Naive thymus-derived CD4-positive, alpha-beta T cell (primary cell): ENCODE measurements around the gene BLCAP. TPM values are rescaled to one million over a fixed set of nuclear protein-coding genes. Genes with fewer than 3 reads are reported as not detected.
A peak's percentile ranks its signal among the peaks of the same experiment; 100 is the strongest.
"Not testable (repeated sequence)": the region's sequence is repeated elsewhere in the genome, so short reads cannot be mapped to it uniquely, and the experiment has no call there.

Experiments
- ATAC-seq: fragments of 150-1000 bp; cut with Tn5 transposase; 2 replicates; pipeline ENCODE4 v1.10.0; 2021; ENCODE audit warnings: mild to moderate bottlenecking, moderate library complexity
- CTCF ChIA-PET: fragments of 350-600 bp; sonication (Branson Sonifier 250); formaldehyde crosslinking; loops from one replicate; lab custom pipeline; 2021; ENCODE audit warnings: antibody characterized with exemption; lab: Charles Lee
- POLR2A ChIA-PET: fragments of 350-600 bp; sonication (Branson Sonifier 250); formaldehyde crosslinking; loops from one replicate; lab custom pipeline; 2021; ENCODE audit warnings: antibody characterized with exemption, inconsistent platforms; lab: Charles Lee
- DNase-seq, 9 donors: peaks; one replicate each; pipeline versions ENCODE4 v3.0.0 to v3.0.0-alpha.2; 2020 to 2022; ENCODE audit warnings: mixed read lengths in 1 of 9
- H3K27ac ChIP-seq: one replicate; pipeline ENCODE4 v1.7.0; 2013; ENCODE audit warnings: mild to moderate bottlenecking, low read depth, low read length, moderate library complexity
- H3K27me3 ChIP-seq, 2 donors: one replicate each; pipeline ENCODE4 v1.7.0; 2013; ENCODE audit warnings: low read length in 2 of 2, mild to moderate bottlenecking in 2 of 2, moderate library complexity in 2 of 2; ENCODE audit not compliant: control insufficient read depth in 2 of 2, insufficient read depth in 2 of 2
- H3K36me3 ChIP-seq, 3 experiments: 1 replicate in 2 of 3; 2 replicates in 1 of 3; pipeline ENCODE4 v1.7.0; 2013; ENCODE audit warnings: low read length in 3 of 3, mild to moderate bottlenecking in 3 of 3, moderate library complexity in 1 of 3; ENCODE audit not compliant: insufficient read depth in 3 of 3, control insufficient read depth in 2 of 3
- H3K4me1 ChIP-seq, 2 donors: one replicate each; pipeline ENCODE4 v1.7.0; 2013; ENCODE audit warnings: low read length in 2 of 2, mild to moderate bottlenecking in 2 of 2, moderate library complexity in 1 of 2; ENCODE audit not compliant: control insufficient read depth in 2 of 2, insufficient read depth in 2 of 2
- H3K4me3 ChIP-seq: 2 replicates; pipeline ENCODE4 v1.7.0; 2013; ENCODE audit warnings: mild to moderate bottlenecking, low read length
- H3K9me3 ChIP-seq, 3 experiments: 1 replicate in 2 of 3; 2 replicates in 1 of 3; pipeline ENCODE4 v1.7.0; 2013; ENCODE audit warnings: low read length in 3 of 3; ENCODE audit not compliant: control insufficient read depth in 2 of 3
- H3K27ac Mint-ChIP-seq, 9 donors: one replicate each; pipeline ENCODE4 v1.8.0; 2020 to 2022; ENCODE audit warnings: mixed read lengths in 9 of 9, mild to moderate bottlenecking in 8 of 9, moderate library complexity in 5 of 9, inconsistent platforms in 2 of 9
- H3K27me3 Mint-ChIP-seq, 5 donors: one replicate each; pipeline ENCODE4 v1.8.0; 2021 to 2022; ENCODE audit warnings: mixed read lengths in 5 of 5, mild to moderate bottlenecking in 1 of 5
- H3K36me3 Mint-ChIP-seq, 5 donors: one replicate each; pipeline ENCODE4 v1.8.0; 2020 to 2022; ENCODE audit warnings: mixed read lengths in 5 of 5, mild to moderate bottlenecking in 3 of 5, inconsistent platforms in 1 of 5
- H3K4me1 Mint-ChIP-seq, 7 donors: one replicate each; pipeline ENCODE4 v1.8.0; 2020 to 2022; ENCODE audit warnings: mixed read lengths in 7 of 7, mild to moderate bottlenecking in 3 of 7, inconsistent platforms in 1 of 7
- H3K4me3 Mint-ChIP-seq, 10 donors: one replicate each; pipeline ENCODE4 v1.8.0; 2020 to 2022; ENCODE audit warnings: mild to moderate bottlenecking in 10 of 10, mixed read lengths in 10 of 10, moderate library complexity in 6 of 10, inconsistent platforms in 2 of 10
- H3K9me3 Mint-ChIP-seq, 11 donors: one replicate each; pipeline ENCODE4 v1.8.0; 2020 to 2022; ENCODE audit warnings: mixed read lengths in 11 of 11, mild to moderate bottlenecking in 4 of 11, inconsistent platforms in 1 of 11, moderate library complexity in 1 of 11
- intact Hi-C, 2 donors: fragments of 100-400 bp; cut with micrococcal nuclease; formaldehyde crosslinking; loops; one replicate each; pipeline ENCODE4 v1.15.1; 2023
- polyA plus RNA-seq, 2 donors: library from polyadenylated mRNA; unstranded; fragments of 300-500 nt; fragmentation: Illumina TruSeq; gene quantifications; one replicate each; pipeline ENCODE4 v1.2.3, GENCODE V29; 2021
- total RNA-seq, 6 experiments: library from RNA in 5 of 6; stranded (reverse) in 5 of 6; gene quantifications; 1 replicate in 5 of 6; 2 replicates in 1 of 6; pipeline ENCODE4 v1.2.3 and lab custom pipeline; 2021 to 2026

BLCAP gene
- total RNA-seq (10 to 100 TPM; 42.1 to 94.7 (median 73.4) TPM), polyA plus RNA-seq (10 to 100 TPM; 88.0 to 93.4 TPM), total RNA-seq (lab: John Stamatoyannopoulos, UW) (54.1 reads per million, percentile 73 among the genes with 10 or more reads in this experiment)

- H3K4me1 ChIP-seq = peaks cover 30 to 35% of the 10 kb centered on the region in 2 donors
- H3K4me3 Mint-ChIP-seq = peak within 1 kb of the TSS; percentile 81 to 95 (median 90)
- no peaks in the 10 kb centered on the region for H3K27me3 ChIP-seq
- CTCF ChIA-PET = interaction anchor here (0.9 to 4.3 kb wide), 4 partner anchors 143 to 339 kb away, joined by 3 to 22 read pairs (median 4); no protein-coding TSS in a partner anchor
- intact Hi-C loops = loop anchor here (1.0 to 5.0 kb wide), 10 partner anchors 143 to 1573 kb away; partner anchors contain the start of genes MANBAL (in 2 of the 2), CTNNBL1 (in 1 of the 2), MROH8 (in 1 of the 2) and RAB5IF (in 1 of the 2)
- POLR2A ChIA-PET = interaction anchor here (0.5 to 2.4 kb wide), 7 partner anchors 146 to 1574 kb away, joined by 3 to 11 read pairs (median 5); partner anchors contain the start of genes MANBAL, MROH8, RBL1 and RPN2
- DNase-seq (peak; percentile 89 to 98 (median 96)), ATAC-seq (peak; percentile 96)
- H3K27ac ChIP-seq = peak within 1 kb of the TSS; percentile 99
- H3K36me3 ChIP-seq = peaks cover 0 to 6% (median 0%) of the 10 kb centered on the region in 3 experiments
- H3K9me3 Mint-ChIP-seq = peaks cover 0 to 3% (median 0%) of the 10 kb centered on the region in 11 donors
- peaks cover 0 to 2% (median 0%) of the 10 kb centered on the region in 5 donors for H3K27me3 Mint-ChIP-seq
- H3K4me1 Mint-ChIP-seq = peaks cover 41 to 52% (median 46%) of the 10 kb centered on the region in 7 donors
- H3K36me3 Mint-ChIP-seq = peaks cover 0 to 5% (median 0%) of the 10 kb centered on the region in 5 donors
- no peaks in the 10 kb centered on the region for H3K9me3 ChIP-seq
- H3K27ac Mint-ChIP-seq = peak within 1 kb of the TSS; percentile 98 to 100 (median 99)
- peak within 1 kb of the TSS; percentile 86 for H3K4me3 ChIP-seq
Measured at GRCh38 chr20:37527638-37528445, at the start of gene BLCAP. Gene BLCAP (minus strand): TSS chr20:37527876. CDS start chr20:37519174, 8,702 bp downstream.

- CTCF ChIA-PET, H3K27me3 ChIP-seq, H3K36me3 ChIP-seq, DNase-seq, intact Hi-C loops, H3K27ac Mint-ChIP-seq, H3K4me1 ChIP-seq, H3K4me1 Mint-ChIP-seq, H3K4me3 ChIP-seq, H3K9me3 Mint-ChIP-seq, H3K9me3 ChIP-seq, ATAC-seq, H3K36me3 Mint-ChIP-seq, H3K27ac ChIP-seq, POLR2A ChIA-PET, H3K4me3 Mint-ChIP-seq: not testable (repeated sequence)
- peaks cover 5 to 53% (median 43%) of the 10 kb centered on the region in 5 donors for H3K27me3 Mint-ChIP-seq
Measured at GRCh38 chr20:37577436-37577835, 49.8 kb upstream of the BLCAP start.

- no peak overlapping the region for H3K4me3 ChIP-seq
- DNase-seq = no peak
- ChIA-PET CTCF (no interaction called here), POLR2A (no interaction called here)
- peaks cover 0 to 3% (median 0%) of the 10 kb centered on the region in 5 donors for H3K36me3 Mint-ChIP-seq
- H3K9me3 ChIP-seq = no peaks in the 10 kb centered on the region
- H3K9me3 Mint-ChIP-seq = peaks cover 0 to 4% (median 0%) of the 10 kb centered on the region in 11 donors
- no peak for ATAC-seq
- H3K4me3 Mint-ChIP-seq = no peak overlapping the region
- intact Hi-C loops = no loop called here
- H3K27ac ChIP-seq = no peak overlapping the region
- H3K4me1 Mint-ChIP-seq = peaks cover 0 to 3% (median 0%) of the 10 kb centered on the region in 7 donors
- H3K27me3 Mint-ChIP-seq = peaks cover 5 to 51% (median 45%) of the 10 kb centered on the region in 5 donors
- no peaks in the 10 kb centered on the region for H3K4me1 ChIP-seq
- no peak overlapping the region for H3K27ac Mint-ChIP-seq
- no peaks in the 10 kb centered on the region for H3K27me3 ChIP-seq
- no peaks in the 10 kb centered on the region for H3K36me3 ChIP-seq
Measured at GRCh38 chr20:37576911-37577310, 49.2 kb upstream of the BLCAP start.

GRCh38 chr20:37575884-37576283, 48.2 kb upstream of the BLCAP start:
- H3K27me3 ChIP-seq = no peaks in the 10 kb centered on the region
- H3K36me3 ChIP-seq = no peaks in the 10 kb centered on the region
- Mint-ChIP-seq H3K27ac (no peak overlapping the region), H3K4me3 (no peak overlapping the region), H3K9me3 (peaks cover 0 to 4% (median 0%) of the 10 kb centered on the region in 11 donors), H3K36me3 (peaks cover 0 to 3% (median 0%) of the 10 kb centered on the region in 5 donors), H3K27me3 (peaks cover 7 to 52% (median 41%) of the 10 kb centered on the region in 5 donors), H3K4me1 (peaks cover 0 to 3% (median 0%) of the 10 kb centered on the region in 7 donors)
- ATAC-seq (peak; percentile 29), DNase-seq (no peak)
- CTCF ChIA-PET = no interaction called here
- H3K27ac ChIP-seq = no peak overlapping the region
- no peaks in the 10 kb centered on the region for H3K9me3 ChIP-seq
- no peak overlapping the region for H3K4me3 ChIP-seq
- H3K4me1 ChIP-seq = no peaks in the 10 kb centered on the region
- intact Hi-C loops = no loop called here
- POLR2A ChIA-PET = no interaction called here

- intact Hi-C loops = no loop called here
- Mint-ChIP-seq H3K4me3 (no peak overlapping the region), H3K9me3 (peaks cover 0 to 4% (median 0%) of the 10 kb centered on the region in 11 donors), H3K27me3 (peaks cover 16 to 52% (median 38%) of the 10 kb centered on the region in 5 donors), H3K36me3 (peaks cover 0 to 3% (median 0%) of the 10 kb centered on the region in 5 donors), H3K4me1 (peaks cover 0 to 3% (median 0%) of the 10 kb centered on the region in 7 donors), H3K27ac (peak overlapping the region in 1 of 9 donors; percentile 52)
- no peak overlapping the region for H3K4me3 ChIP-seq
- POLR2A ChIA-PET = no interaction called here
- CTCF ChIA-PET = interaction anchor here (0.5 kb wide), 1 partner anchor 42 kb away, joined by 3 read pairs; no protein-coding TSS in a partner anchor
- no peaks in the 10 kb centered on the region for H3K4me1 ChIP-seq
- DNase-seq (no peak), ATAC-seq (no peak)
- H3K27me3 ChIP-seq = no peaks in the 10 kb centered on the region
- no peaks in the 10 kb centered on the region for H3K9me3 ChIP-seq
- no peak overlapping the region for H3K27ac ChIP-seq
- no peaks in the 10 kb centered on the region for H3K36me3 ChIP-seq
Measured at GRCh38 chr20:37574199-37574890, 46.7 kb upstream of the BLCAP start.

GRCh38 chr20:37573626-37574198, 46.0 kb upstream of the BLCAP start:
- Mint-ChIP-seq H3K9me3 (peaks cover 0 to 4% (median 0%) of the 10 kb centered on the region in 11 donors), H3K4me1 (peaks cover 0 to 3% (median 0%) of the 10 kb centered on the region in 7 donors), H3K36me3 (peaks cover 0 to 3% (median 0%) of the 10 kb centered on the region in 5 donors), H3K27me3 (peaks cover 22 to 59% (median 40%) of the 10 kb centered on the region in 5 donors), H3K27ac (peak overlapping the region in 1 of 9 donors; percentile 52), H3K4me3 (no peak overlapping the region)
- DNase-seq (no peak), ATAC-seq (no peak)
- H3K36me3 ChIP-seq = no peaks in the 10 kb centered on the region
- no peaks in the 10 kb centered on the region for H3K4me1 ChIP-seq
- ChIA-PET CTCF (no interaction called here), POLR2A (no interaction called here)
- no peaks in the 10 kb centered on the region for H3K27me3 ChIP-seq
- H3K27ac ChIP-seq = no peak overlapping the region
- no peak overlapping the region for H3K4me3 ChIP-seq
- no peaks in the 10 kb centered on the region for H3K9me3 ChIP-seq
- intact Hi-C loops = no loop called here
